Esophagus squamous epithelium (tissue), 5 donors: ENCODE measurements around the gene STAP2. TPM values are rescaled to one million over a fixed set of nuclear protein-coding genes. Genes with fewer than 3 reads are reported as not detected.

Experiments
- DNase-seq: peaks from one replicate; lab custom pipeline; 2025; lab: John Stamatoyannopoulos, UW
- H3K27ac ChIP-seq, 4 donors: fragments of 200-600 bp; sonication (generic); one replicate each; pipeline ENCODE4 v1.5.1; 2016 to 2019; ENCODE audit warnings: mild to moderate bottlenecking in 1 of 4
- H3K27me3 ChIP-seq, 4 donors: fragments of 200-600 bp; sonication (generic); 1 replicate in 3 of 4; 2 replicates in 1 of 4; pipeline versions ENCODE4 v1.5.1 to v1.6.0; 2017 to 2021; ENCODE audit warnings: antibody characterized with exemption in 1 of 4
- H3K36me3 ChIP-seq, 3 donors: fragments of 200-600 bp; sonication (generic); one replicate each; pipeline ENCODE4 v1.5.1; 2016 to 2019
- H3K4me1 ChIP-seq, 3 donors: fragments of 200-600 bp; sonication (generic); one replicate each; pipeline ENCODE4 v1.5.1; 2017 to 2019
- H3K4me3 ChIP-seq, 4 donors: fragments of 200-600 bp; sonication (generic); 1 replicate in 3 of 4; 2 replicates in 1 of 4; pipeline ENCODE4 v1.5.1; 2016 to 2019; ENCODE audit warnings: mild to moderate bottlenecking in 2 of 4, moderate library complexity in 1 of 4
- H3K9me3 ChIP-seq, 3 donors: fragments of 200-600 bp; sonication (generic); one replicate each; pipeline ENCODE4 v1.5.1; 2016 to 2019
- CTCF ChIP-seq, 6 experiments: fragments of 450-650 bp in 4 of 6; fragments of 200-600 bp in 2 of 6; sonication (generic) in 2 of 6; IDR thresholded peaks; one replicate each; pipeline ENCODE4 v1.5.1; 2016 to 2019; ENCODE audit warnings: antibody characterized with exemption in 6 of 6, mild to moderate bottlenecking in 4 of 6, moderate library complexity in 4 of 6
- POLR2A ChIP-seq, 4 donors: fragments of 450-650 bp; IDR thresholded peaks; one replicate each; pipeline ENCODE4 v1.6.1; 2017; ENCODE audit warnings: antibody characterized with exemption in 4 of 4, mild to moderate bottlenecking in 4 of 4, moderate library complexity in 3 of 4
- WGBS, 2 donors: methylation state at CpG; one replicate each; pipeline ENCODE4 v1.1.5; 2018; 5-methylcytosine and 5-hydroxymethylcytosine counted together
- intact Hi-C: fragments of 100-400 bp; cut with DNase I; formaldehyde crosslinking; loops from one replicate; pipeline ENCODE4 v1.15.0; 2022
- total RNA-seq, 4 donors: library from RNA; depleted of rRNA; stranded (reverse); fragments of >200 nt; gene quantifications; one replicate each; pipeline ENCODE4 v1.1.0, GENCODE V29; 2016
- donor health status: DM: yes; HTN: yes; CAD: no.

STAP2 gene
- total RNA-seq, 4 donors from 2014 or later = 61.4 to 131 (median 82.5) TPM

- H3K27ac ChIP-seq = no peak overlapping the region
- no peak for TF ChIP-seq CTCF (IDR thresholded peaks at IDR 0.05)
- no peak for TF ChIP-seq POLR2A (IDR thresholded peaks at IDR 0.05)
- 34 to 35% methylated on average over 10 to 11 of the region's 12 CpGs for WGBS, 2 donors
- no peak overlapping the region for H3K4me3 ChIP-seq
- H3K36me3 ChIP-seq = no peaks in the 10 kb centered on the region
- no peaks in the 10 kb centered on the region for H3K9me3 ChIP-seq
- H3K4me1 ChIP-seq = peaks cover 0 to 7% (median 0%) of the 10 kb centered on the region in 3 donors
- intact Hi-C loops = no loop called here
- no peaks in the 10 kb centered on the region for H3K27me3 ChIP-seq
- no peak for DNase-seq
Observed at GRCh38 chr19:4313847-4314490, 24.7 kb downstream of the STAP2 start.

- Histone ChIP-seq H3K4me1 (peaks cover 0 to 7% (median 0%) of the 10 kb centered on the region in 3 donors), H3K4me3 (no peak overlapping the region), H3K27me3 (peaks cover 0 to 17% (median 0%) of the 10 kb centered on the region in 4 donors), H3K27ac (no peak overlapping the region), H3K9me3 (no peaks in the 10 kb centered on the region), H3K36me3 (no peaks in the 10 kb centered on the region)
- intact Hi-C loops = no loop called here
- DNase-seq = no peak
- 84 to 88% methylated on average over 6 to 14 of the region's 22 CpGs for WGBS, 2 donors
- no peak for TF ChIP-seq POLR2A (IDR thresholded peaks at IDR 0.05)
- TF ChIP-seq CTCF (IDR thresholded peaks at IDR 0.05) = no peak
Observed at GRCh38 chr19:4310247-4311121, 28.1 kb downstream of the STAP2 start.

- no peak overlapping the region for H3K4me3 ChIP-seq
- 74 to 76% methylated on average over 8 to 9 of the region's 16 CpGs for WGBS, 2 donors
- no peaks in the 10 kb centered on the region for H3K36me3 ChIP-seq
- DNase-seq = no peak
- H3K9me3 ChIP-seq = no peaks in the 10 kb centered on the region
- TF ChIP-seq POLR2A (IDR thresholded peaks at IDR 0.05) (no peak), CTCF (IDR thresholded peaks at IDR 0.05) (no peak)
- no peak overlapping the region for H3K27ac ChIP-seq
- intact Hi-C loops = no loop called here
- H3K4me1 ChIP-seq = peaks cover 0 to 7% (median 6%) of the 10 kb centered on the region in 3 donors
- peaks cover 0 to 39% (median 0%) of the 10 kb centered on the region in 4 donors for H3K27me3 ChIP-seq
Observed at GRCh38 chr19:4305659-4306058, 33.0 kb downstream of the STAP2 start.

- Histone ChIP-seq H3K36me3 (no peaks in the 10 kb centered on the region), H3K9me3 (no peaks in the 10 kb centered on the region), H3K27ac (no peak overlapping the region), H3K4me3 (no peak overlapping the region), H3K27me3 (peaks cover 0 to 39% (median 0%) of the 10 kb centered on the region in 4 donors), H3K4me1 (peaks cover 0 to 7% (median 6%) of the 10 kb centered on the region in 3 donors)
- WGBS, 2 donors = 60 to 64% methylated on average over 5 to 6 of the region's 7 CpGs
- DNase-seq = no peak
- intact Hi-C loops = no loop called here
- no peak for TF ChIP-seq POLR2A (IDR thresholded peaks at IDR 0.05)
- no peak for TF ChIP-seq CTCF (IDR thresholded peaks at IDR 0.05)
Observed at GRCh38 chr19:4305257-4305612, 33.4 kb downstream of the STAP2 start.
